Measurements from ENCODE around the gene CAMK2G.
A peak's percentile ranks its signal among the peaks of the same experiment; 100 is the strongest.

Gene CAMK2G

DNA sequence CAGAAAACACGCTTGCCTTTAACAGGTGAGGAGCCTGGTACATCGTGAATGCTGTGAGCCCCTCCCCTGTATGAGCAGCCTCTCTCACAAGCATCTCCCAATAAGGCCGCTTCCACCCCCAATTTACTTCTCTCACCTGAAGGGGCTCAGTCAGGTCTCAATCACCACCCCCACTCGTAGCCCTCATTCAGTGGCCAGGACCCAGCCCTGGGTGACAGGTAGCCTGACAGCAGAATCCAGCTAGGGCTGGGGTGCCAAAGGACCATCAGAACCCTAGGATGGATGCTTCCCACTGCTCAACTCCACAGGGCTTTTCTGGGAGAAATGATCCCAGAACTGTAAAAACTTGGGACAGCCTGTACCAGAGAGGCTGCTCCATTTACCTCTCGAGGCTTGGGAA is 56.5 kb downstream of the CAMK2G start:
- H3K4me3 ChIP-seq (ENCODE audit: low read depth, low read length), result no peak overlapping the region
- DNase-seq (ENCODE audit: low read depth), result no peak
- in situ Hi-C loops (cut with HindIII; ENCODE audit: low sequenced_read_pairs), result no loop called here
- TF ChIP-seq, protein P1, sequence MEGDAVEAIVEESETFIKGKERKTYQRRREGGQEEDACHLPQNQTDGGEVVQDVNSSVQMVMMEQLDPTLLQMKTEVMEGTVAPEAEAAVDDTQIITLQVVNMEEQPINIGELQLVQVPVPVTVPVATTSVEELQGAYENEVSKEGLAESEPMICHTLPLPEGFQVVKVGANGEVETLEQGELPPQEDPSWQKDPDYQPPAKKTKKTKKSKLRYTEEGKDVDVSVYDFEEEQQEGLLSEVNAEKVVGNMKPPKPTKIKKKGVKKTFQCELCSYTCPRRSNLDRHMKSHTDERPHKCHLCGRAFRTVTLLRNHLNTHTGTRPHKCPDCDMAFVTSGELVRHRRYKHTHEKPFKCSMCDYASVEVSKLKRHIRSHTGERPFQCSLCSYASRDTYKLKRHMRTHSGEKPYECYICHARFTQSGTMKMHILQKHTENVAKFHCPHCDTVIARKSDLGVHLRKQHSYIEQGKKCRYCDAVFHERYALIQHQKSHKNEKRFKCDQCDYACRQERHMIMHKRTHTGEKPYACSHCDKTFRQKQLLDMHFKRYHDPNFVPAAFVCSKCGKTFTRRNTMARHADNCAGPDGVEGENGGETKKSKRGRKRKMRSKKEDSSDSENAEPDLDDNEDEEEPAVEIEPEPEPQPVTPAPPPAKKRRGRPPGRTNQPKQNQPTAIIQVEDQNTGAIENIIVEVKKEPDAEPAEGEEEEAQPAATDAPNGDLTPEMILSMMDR (IDR thresholded peaks at IDR 0.05; ENCODE audit: low read depth, low read length, missing control alignments), result no peak

DNA sequence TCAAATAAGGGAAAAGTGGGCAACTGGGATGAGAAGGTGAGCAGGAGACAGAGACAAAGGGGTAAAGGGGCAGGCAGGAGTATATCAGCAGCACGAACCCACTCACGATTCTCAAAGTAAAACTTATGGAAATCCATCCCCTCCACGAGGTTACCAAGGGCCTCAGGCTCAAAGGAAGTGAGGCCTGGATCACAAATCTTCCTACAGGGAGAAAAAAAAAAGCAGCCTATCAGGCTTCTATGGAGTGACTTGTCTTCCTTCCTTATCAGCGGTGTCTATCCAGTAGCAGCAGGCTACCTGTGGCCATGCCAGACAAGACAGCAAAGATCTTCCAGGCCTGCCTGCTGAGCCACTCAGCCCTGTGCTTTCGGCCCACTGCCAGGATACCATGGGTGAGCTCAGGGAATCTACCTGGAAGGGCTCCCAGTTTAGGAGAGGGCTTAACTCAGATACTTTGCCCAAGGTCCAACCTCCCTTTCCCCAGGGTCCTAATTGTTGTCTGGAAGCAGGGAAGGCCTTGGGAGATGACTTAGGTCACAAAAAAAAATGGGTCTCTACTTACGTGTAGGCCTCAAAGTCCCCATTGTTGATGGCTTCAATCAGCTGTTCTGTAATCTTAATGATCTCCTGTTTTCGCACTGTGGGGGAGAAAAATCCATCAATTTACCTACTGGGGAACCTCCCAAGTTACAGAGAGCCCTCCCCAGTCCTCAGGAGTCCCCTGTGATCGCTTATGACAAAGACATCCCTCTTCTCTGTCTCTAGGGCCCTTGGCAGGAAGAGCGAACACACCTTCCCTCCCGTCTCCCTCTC is 57.2 kb downstream of the CAMK2G start:
- TF ChIP-seq, protein P1 (IDR thresholded peaks at IDR 0.05; ENCODE audit: low read depth, low read length, missing control alignments), result no peak
- DNase-seq (ENCODE audit: low read depth), result no peak
- in situ Hi-C loops (cut with HindIII; ENCODE audit: low sequenced_read_pairs), result no loop called here
- H3K4me3 ChIP-seq (ENCODE audit: low read depth, low read length), result no peak overlapping the region

DNA sequence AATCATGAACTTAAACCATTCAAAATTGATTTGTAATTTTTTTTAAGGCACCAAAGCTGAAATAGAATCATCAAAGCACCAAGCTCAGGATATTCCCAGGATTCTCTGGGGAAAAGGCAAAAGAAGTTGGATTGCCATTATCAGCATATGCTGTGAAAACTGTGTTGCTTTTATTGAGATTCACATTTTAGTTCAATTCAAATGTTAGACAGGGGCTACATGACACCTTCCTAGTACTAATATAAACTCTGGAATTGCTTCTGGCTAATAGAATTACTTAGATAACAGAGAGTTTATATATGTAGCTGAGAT is 58.7 kb downstream of the CAMK2G start:
- TF ChIP-seq, protein P1 (IDR thresholded peaks at IDR 0.05; ENCODE audit: low read depth, low read length, missing control alignments), result no peak
- no peak overlapping the region for H3K4me3 ChIP-seq (ENCODE audit: low read depth, low read length)
- in situ Hi-C loops (cut with HindIII; ENCODE audit: low sequenced_read_pairs), result no loop called here
- no peak for DNase-seq (ENCODE audit: low read depth)

DNA sequence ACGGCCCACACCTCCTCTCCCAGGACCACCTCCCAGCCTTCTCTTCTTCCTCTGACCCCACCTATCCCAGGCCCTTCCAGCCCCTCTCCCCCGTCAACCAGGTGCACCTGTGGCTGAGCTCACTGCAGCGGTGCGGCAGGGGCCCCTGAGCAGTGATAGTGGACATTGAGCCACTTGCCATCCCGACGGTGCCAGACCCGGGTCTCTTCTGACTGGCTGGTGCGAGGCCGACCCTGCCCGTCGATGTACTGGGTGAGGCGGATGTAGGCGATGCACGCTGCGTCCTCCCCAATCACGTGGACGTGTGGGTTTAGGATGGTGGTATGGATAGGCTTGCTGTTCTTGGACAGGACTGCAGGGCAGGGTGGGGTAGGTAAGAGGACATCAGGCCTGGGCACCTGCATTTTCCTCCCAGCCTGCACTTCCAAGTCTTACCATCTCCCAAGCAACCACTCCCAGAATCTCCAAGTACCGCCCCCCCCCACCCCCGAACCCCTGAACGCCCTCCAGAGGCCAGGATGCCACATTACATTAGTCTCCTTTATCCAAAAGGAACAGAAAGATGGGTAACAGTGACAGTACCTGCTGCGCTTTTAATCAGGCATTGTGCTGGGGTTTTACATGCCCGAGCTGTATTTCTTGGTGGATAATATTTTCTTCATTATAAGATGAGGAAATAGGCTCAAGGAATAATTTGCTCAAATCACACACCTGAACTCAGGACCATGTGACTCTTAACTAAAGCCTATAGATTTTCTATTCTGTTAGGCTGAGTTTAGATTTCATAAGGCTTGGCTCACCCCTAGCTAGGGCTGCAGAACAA is 59.2 kb downstream of the CAMK2G start:
- in situ Hi-C loops (cut with HindIII; ENCODE audit: low sequenced_read_pairs), result loop anchor here (5.0 kb wide), 1 partner anchor 32 kb away; no protein-coding TSS in a partner anchor
- TF ChIP-seq, protein P1 (IDR thresholded peaks at IDR 0.05; ENCODE audit: low read depth, low read length, missing control alignments), result peak; percentile 22
- no peak overlapping the region for H3K4me3 ChIP-seq (ENCODE audit: low read depth, low read length)
- DNase-seq (ENCODE audit: low read depth), result no peak

DNA sequence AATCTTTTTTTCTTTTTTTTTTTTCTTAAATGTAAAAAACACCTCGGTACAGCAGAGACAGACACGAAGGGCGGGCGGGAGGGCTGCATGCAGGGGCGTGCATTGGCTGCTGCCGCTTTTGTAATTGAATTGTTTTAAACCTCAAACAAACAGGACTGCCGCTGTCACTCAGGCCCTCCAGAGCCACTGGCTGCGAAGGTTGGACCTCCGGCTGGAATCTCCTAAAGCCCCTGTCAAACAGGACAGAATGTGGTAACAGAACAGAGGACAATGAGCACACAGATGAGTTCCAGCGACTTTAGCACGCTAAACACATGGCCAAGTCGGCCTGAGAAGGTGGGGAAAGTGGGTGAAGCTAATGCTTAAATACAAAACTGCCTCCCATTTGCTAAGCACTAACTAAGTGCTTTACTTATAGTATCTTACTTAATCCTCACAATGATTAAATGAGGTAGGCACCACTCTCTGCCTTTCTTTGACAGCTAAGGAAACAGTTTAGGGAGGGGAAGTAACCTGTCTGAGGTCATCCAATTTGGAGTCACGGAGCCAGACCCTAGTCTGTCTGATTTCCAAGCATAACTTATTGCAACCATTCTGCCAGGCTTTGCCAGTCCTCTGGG is 60.0 kb downstream of the CAMK2G start:
- DNase-seq (ENCODE audit: low read depth), result no peak
- in situ Hi-C loops (cut with HindIII; ENCODE audit: low sequenced_read_pairs), result loop anchor here (5.0 kb wide), 1 partner anchor 33 kb away; no protein-coding TSS in a partner anchor
- TF ChIP-seq, protein P1 (IDR thresholded peaks at IDR 0.05; ENCODE audit: low read depth, low read length, missing control alignments), result no peak
- no peak overlapping the region for H3K4me3 ChIP-seq (ENCODE audit: low read depth, low read length)

DNA sequence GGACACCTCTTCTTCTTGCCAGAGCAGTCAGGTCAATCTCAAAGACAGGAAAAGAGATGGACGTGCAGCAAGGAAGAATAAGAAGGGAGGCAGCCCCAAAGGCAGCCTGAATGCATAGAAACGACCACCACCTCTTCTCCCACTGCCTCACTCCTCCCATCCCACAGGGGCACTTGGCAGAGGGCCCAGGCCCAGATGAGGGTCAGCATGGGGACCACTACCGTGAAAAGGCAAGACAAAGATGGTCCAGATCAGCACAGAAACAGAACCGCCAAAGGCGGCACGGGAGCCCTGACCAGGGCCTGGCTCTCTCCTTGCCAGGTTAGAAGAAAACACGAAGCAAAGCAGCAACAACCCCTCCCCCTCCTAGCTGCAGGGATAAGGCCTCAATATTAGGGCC is 61.0 kb downstream of the CAMK2G start:
- no peak for DNase-seq (ENCODE audit: low read depth)
- TF ChIP-seq, protein P1 (IDR thresholded peaks at IDR 0.05; ENCODE audit: low read depth, low read length, missing control alignments), result no peak
- in situ Hi-C loops (cut with HindIII; ENCODE audit: low sequenced_read_pairs), result loop anchor here (5.0 kb wide), 1 partner anchor 34 kb away; no protein-coding TSS in a partner anchor

More for the DNA sequence above, 61.0 kb downstream of the CAMK2G start:
- no peak overlapping the region for H3K4me3 ChIP-seq (ENCODE audit: low read depth, low read length)
